ENCODE results near the gene RTN1. TPM values are rescaled to one million over a fixed set of nuclear protein-coding genes. Genes with fewer than 3 reads are reported as not detected.
A peak's percentile ranks its signal among the peaks of the same experiment; 100 is the strongest.

RTN1 gene
- total and polyA plus RNA-seq, 2 donors (not counting 1 experiment from before 2014, with no cell fraction given), result 0.34 TPM; not detected in 1

DNA sequence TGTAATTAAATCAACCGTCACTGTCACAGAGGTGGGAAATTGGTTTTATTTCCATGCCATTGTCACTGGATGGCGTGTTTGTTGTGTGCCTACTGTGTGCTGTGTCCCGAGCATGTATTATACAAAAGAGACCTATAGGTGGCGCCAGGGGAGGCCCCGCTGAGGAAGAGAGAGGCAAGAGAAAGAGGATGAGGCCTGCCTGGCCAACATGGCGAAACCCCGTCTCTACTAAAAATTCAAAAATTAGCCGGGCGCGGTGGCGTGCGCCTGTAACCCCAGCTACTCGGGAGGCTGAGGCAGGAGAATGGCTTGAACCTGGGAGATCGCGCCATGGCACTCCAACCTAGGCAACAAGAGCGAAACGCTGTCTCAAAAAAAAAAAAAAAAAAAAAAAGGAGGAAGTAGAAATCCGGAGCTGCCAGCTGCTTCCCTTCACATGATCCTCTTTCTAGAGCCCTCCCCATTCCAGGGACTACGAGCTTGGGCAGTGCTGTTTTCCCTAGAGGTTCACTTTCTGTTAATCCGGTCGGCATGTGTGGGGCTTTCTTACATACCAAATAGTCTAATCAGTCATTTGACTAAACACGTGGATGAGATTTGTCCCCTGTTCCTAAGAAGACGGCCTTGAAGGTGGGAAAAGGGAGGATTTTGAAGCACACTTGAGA is 287.6 kb downstream of the RTN1 start:
- no peaks in the 10 kb centered on the region for H4K20me1 ChIP-seq (ENCODE audit: control insufficient read depth, insufficient read depth, low read length, poor library complexity, severe bottlenecking)
- 73% methylated on average over 15 of the region's 23 CpGs for WGBS (ENCODE audit: insufficient coverage)
- DNase-seq (peak; percentile 16), ATAC-seq (ENCODE audit: low read depth) (peak; percentile 31)
- intact Hi-C loops (cut with micrococcal nuclease), result no loop called here
- H2AFZ ChIP-seq (ENCODE audit: insufficient read depth, low read depth, low read length, poor library complexity, severe bottlenecking), result no peak overlapping the region
- H3K27me3 ChIP-seq (replicated peaks in 1 of 4; ENCODE audit: control extremely low read depth in 1 of 4, control insufficient read depth in 3 of 4, insufficient read depth in 4 of 4, low read length in 3 of 4), result peaks cover 0 to 4% (median 2%) of the 10 kb centered on the region in 4 experiments
- TF ChIP-seq, protein P1, sequence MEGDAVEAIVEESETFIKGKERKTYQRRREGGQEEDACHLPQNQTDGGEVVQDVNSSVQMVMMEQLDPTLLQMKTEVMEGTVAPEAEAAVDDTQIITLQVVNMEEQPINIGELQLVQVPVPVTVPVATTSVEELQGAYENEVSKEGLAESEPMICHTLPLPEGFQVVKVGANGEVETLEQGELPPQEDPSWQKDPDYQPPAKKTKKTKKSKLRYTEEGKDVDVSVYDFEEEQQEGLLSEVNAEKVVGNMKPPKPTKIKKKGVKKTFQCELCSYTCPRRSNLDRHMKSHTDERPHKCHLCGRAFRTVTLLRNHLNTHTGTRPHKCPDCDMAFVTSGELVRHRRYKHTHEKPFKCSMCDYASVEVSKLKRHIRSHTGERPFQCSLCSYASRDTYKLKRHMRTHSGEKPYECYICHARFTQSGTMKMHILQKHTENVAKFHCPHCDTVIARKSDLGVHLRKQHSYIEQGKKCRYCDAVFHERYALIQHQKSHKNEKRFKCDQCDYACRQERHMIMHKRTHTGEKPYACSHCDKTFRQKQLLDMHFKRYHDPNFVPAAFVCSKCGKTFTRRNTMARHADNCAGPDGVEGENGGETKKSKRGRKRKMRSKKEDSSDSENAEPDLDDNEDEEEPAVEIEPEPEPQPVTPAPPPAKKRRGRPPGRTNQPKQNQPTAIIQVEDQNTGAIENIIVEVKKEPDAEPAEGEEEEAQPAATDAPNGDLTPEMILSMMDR (IDR thresholded peaks at IDR 0.05), result peak; percentile 7
- TF ChIP-seq EZH2 (IDR thresholded peaks at IDR 0.05; ENCODE audit: borderline replicate concordance, insufficient read depth, low read depth, low read length, poor library complexity, severe bottlenecking), result no peak
- H3K4me3 Mint-ChIP-seq, result peak overlapping the region; percentile 15
- H3K27ac ChIP-seq (ENCODE audit: low read length in 2 of 2), result no peak overlapping the region
- H3K9me3 ChIP-seq (ENCODE audit: control extremely low read depth in 1 of 3, control insufficient read depth in 2 of 3, insufficient read depth in 1 of 3, low read length in 2 of 3), result no peaks in the 10 kb centered on the region
- no peaks in the 10 kb centered on the region for H3K79me2 ChIP-seq (ENCODE audit: control insufficient read depth, insufficient read depth, low read length)
- peaks cover 11% of the 10 kb centered on the region for H3K27me3 Mint-ChIP-seq
- no peak overlapping the region for H3K4me3 ChIP-seq (ENCODE audit: control extremely low read depth in 1 of 5, extremely low read depth in 1 of 5, insufficient read depth in 1 of 5, low read depth in 2 of 5, low read length in 4 of 5)
- H3K4me1 ChIP-seq (ENCODE audit: control insufficient read depth in 2 of 2, insufficient read depth in 2 of 2, low read length in 2 of 2), result peaks cover 11% of the 10 kb centered on the region in 2 donors
- no peak overlapping the region for H3K27ac Mint-ChIP-seq
- no peak overlapping the region for H3K9ac ChIP-seq (ENCODE audit: low read length)
- H3K4me2 ChIP-seq (replicated peaks; ENCODE audit: low read depth, low read length, poor library complexity, severe bottlenecking), result peak overlapping the region; percentile 4
- no peaks in the 10 kb centered on the region for H3K9me3 Mint-ChIP-seq (ENCODE audit: insufficient read depth)
- no peaks in the 10 kb centered on the region for H3K36me3 ChIP-seq (replicated peaks in 1 of 2; ENCODE audit: control extremely low read depth in 1 of 2, control insufficient read depth in 1 of 2, extremely low read depth in 1 of 2, insufficient read depth in 2 of 2, low read length in 1 of 2)
- POLR2A ChIA-PET, result no interaction called here
- CTCF ChIA-PET, result interaction anchor here (0.7 kb wide), 1 partner anchor 859 kb away, joined by 6 read pairs; no protein-coding TSS in a partner anchor
- peaks cover 15% of the 10 kb centered on the region for H3K4me1 Mint-ChIP-seq

GRCh38 chr14:59582161-59582560 is 288.4 kb downstream of the RTN1 start:
- no peak for ATAC-seq (ENCODE audit: low read depth)
- peaks cover 16% of the 10 kb centered on the region for H3K4me1 Mint-ChIP-seq
- CTCF ChIA-PET, result no interaction called here

More at GRCh38 chr14:59582161-59582560, 288.4 kb downstream of the RTN1 start:
- peaks cover 11% of the 10 kb centered on the region in 2 donors for H3K4me1 ChIP-seq (ENCODE audit: control insufficient read depth in 2 of 2, insufficient read depth in 2 of 2, low read length in 2 of 2)
- H3K9me3 ChIP-seq (ENCODE audit: control extremely low read depth in 1 of 3, control insufficient read depth in 2 of 3, insufficient read depth in 1 of 3, low read length in 2 of 3), result no peaks in the 10 kb centered on the region
- TF ChIP-seq, protein P1 (IDR thresholded peaks at IDR 0.05), result no peak
- TF ChIP-seq EZH2 (IDR thresholded peaks at IDR 0.05; ENCODE audit: borderline replicate concordance, insufficient read depth, low read depth, low read length, poor library complexity, severe bottlenecking), result no peak
- H3K79me2 ChIP-seq (ENCODE audit: control insufficient read depth, insufficient read depth, low read length), result no peaks in the 10 kb centered on the region
- DNase-seq, result no peak
- no peak overlapping the region for H2AFZ ChIP-seq (ENCODE audit: insufficient read depth, low read depth, low read length, poor library complexity, severe bottlenecking)
- Mint-ChIP-seq H3K9me3 (ENCODE audit: insufficient read depth) (no peaks in the 10 kb centered on the region), H3K27me3 (peaks cover 16% of the 10 kb centered on the region), H3K4me3 (no peak overlapping the region), H3K27ac (no peak overlapping the region)
- no peak overlapping the region for H3K4me2 ChIP-seq (replicated peaks; ENCODE audit: low read depth, low read length, poor library complexity, severe bottlenecking)
- H3K9ac ChIP-seq (ENCODE audit: low read length), result no peak overlapping the region
- H3K27ac ChIP-seq (ENCODE audit: low read length in 2 of 2), result no peak overlapping the region
- WGBS (ENCODE audit: insufficient coverage), result no CpG with 5 or more reads among the region's 3 CpGs
- no peaks in the 10 kb centered on the region for H3K36me3 ChIP-seq (replicated peaks in 1 of 2; ENCODE audit: control extremely low read depth in 1 of 2, control insufficient read depth in 1 of 2, extremely low read depth in 1 of 2, insufficient read depth in 2 of 2, low read length in 1 of 2)
- intact Hi-C loops (cut with micrococcal nuclease), result no loop called here
- H4K20me1 ChIP-seq (ENCODE audit: control insufficient read depth, insufficient read depth, low read length, poor library complexity, severe bottlenecking), result no peaks in the 10 kb centered on the region
- POLR2A ChIA-PET, result no interaction called here
- H3K4me3 ChIP-seq (ENCODE audit: control extremely low read depth in 1 of 5, extremely low read depth in 1 of 5, insufficient read depth in 1 of 5, low read depth in 2 of 5, low read length in 4 of 5), result no peak overlapping the region
- peaks cover 0 to 8% (median 6%) of the 10 kb centered on the region in 4 experiments for H3K27me3 ChIP-seq (replicated peaks in 1 of 4; ENCODE audit: control extremely low read depth in 1 of 4, control insufficient read depth in 3 of 4, insufficient read depth in 4 of 4, low read length in 3 of 4)
